KMS-11 (cell line): Measurements from ENCODE around the gene LY6G6C.

Source experiments
- H2AFZ ChIP-seq: fragments of 200-600 bp; sonication (generic); 2 replicates; pipeline ENCODE4 v1.6.1; 2016; ENCODE audit warnings: antibody characterized with exemption, mixed run types, low read depth
- H3K27ac ChIP-seq: fragments of 200-600 bp; sonication (generic); 2 replicates; pipeline ENCODE4 v1.6.1; 2016; ENCODE audit warnings: mild to moderate bottlenecking, mixed run types
- H3K27me3 ChIP-seq: fragments of 200-600 bp; sonication (generic); 2 replicates; pipeline ENCODE4 v1.6.1; 2017; ENCODE audit warnings: mild to moderate bottlenecking, low read depth, mixed run types, moderate library complexity; ENCODE audit not compliant: insufficient read depth
- H3K36me3 ChIP-seq: fragments of 200-600 bp; sonication (generic); 2 replicates; pipeline ENCODE4 v1.6.1; 2017; ENCODE audit warnings: mild to moderate bottlenecking, mixed run types; ENCODE audit not compliant: insufficient read depth
- H3K4me1 ChIP-seq: fragments of 200-600 bp; sonication (generic); 2 replicates; pipeline ENCODE4 v1.6.1; 2016; ENCODE audit warnings: mild to moderate bottlenecking, low read depth, mixed run types; ENCODE audit not compliant: poor library complexity, severe bottlenecking
- H3K4me2 ChIP-seq: fragments of 200-600 bp; sonication (generic); 2 replicates; pipeline ENCODE4 v1.7.0; 2016; ENCODE audit warnings: mild to moderate bottlenecking, mixed run types
- H3K4me3 ChIP-seq: fragments of 200-600 bp; sonication (generic); IDR thresholded peaks from 2 replicates; pipeline ENCODE4 v1.6.1; 2017; ENCODE audit warnings: low read depth, low read length, mixed read lengths; ENCODE audit not compliant: insufficient read depth
- H3K79me2 ChIP-seq: fragments of 200-600 bp; sonication (generic); 2 replicates; pipeline ENCODE4 v1.6.1; 2016; ENCODE audit warnings: low read depth, mixed run types; ENCODE audit not compliant: insufficient read depth
- H3K9ac ChIP-seq: fragments of 200-600 bp; sonication (generic); 2 replicates; pipeline ENCODE4 v1.6.1; 2016; ENCODE audit warnings: mild to moderate bottlenecking, mixed run types
- H4K20me1 ChIP-seq: fragments of 200-600 bp; sonication (generic); 2 replicates; pipeline ENCODE4 v1.6.1; 2016; ENCODE audit warnings: mild to moderate bottlenecking, mixed run types; ENCODE audit not compliant: insufficient read depth
- CTCF ChIP-seq: fragments of 200-600 bp; sonication (generic); conservative IDR thresholded peaks from 2 replicates; pipeline ENCODE4 v1.6.1; 2017; ENCODE audit warnings: low read depth, mild to moderate bottlenecking, antibody characterized with exemption, low read length, moderate library complexity, mixed read lengths

The LY6G6C gene

GRCh38 chr6:31702405-31702818 is 19.1 kb downstream of the LY6G6C start:
- Histone ChIP-seq H3K79me2 (0 out of 2 replicates have a peak, but pooled peaks cover 11% of the 10 kb centered on the region), H2AFZ (peak overlapping the region; percentile 92), H3K27me3 (0 out of 2 replicates have a peak, but pooled peaks cover 2% of the 10 kb centered on the region), H4K20me1 (no peaks in the 10 kb centered on the region), H3K4me1 (peaks cover 25% of the 10 kb centered on the region), H3K4me2 (peak overlapping the region; percentile 77), H3K36me3 (no peaks in the 10 kb centered on the region), H3K27ac (peak overlapping the region; percentile 62), H3K9ac (peak overlapping the region; percentile 79; the same call in 1 of the 2 replicates), H3K4me3 (no peak overlapping the region)
- TF ChIP-seq CTCF, result no peak

- no peaks in the 10 kb centered on the region for H3K36me3 ChIP-seq
- peaks cover 11% of the 10 kb centered on the region; the same call in 1 of the 2 replicates for H3K79me2 ChIP-seq
- H3K27me3 ChIP-seq, result no peaks in the 10 kb centered on the region
- H3K9ac ChIP-seq, result peak overlapping the region; percentile 79; the same call in 1 of the 2 replicates
- no peak overlapping the region for H3K4me3 ChIP-seq
- peaks cover 27% of the 10 kb centered on the region for H3K4me1 ChIP-seq
- no peak for TF ChIP-seq CTCF
- H3K4me2 ChIP-seq, result peak overlapping the region; percentile 77
- H3K27ac ChIP-seq, result peak overlapping the region; percentile 62; the same call in 1 of the 2 replicates
- no peaks in the 10 kb centered on the region for H4K20me1 ChIP-seq
- H2AFZ ChIP-seq, result peak overlapping the region; percentile 92; the same call in 1 of the 2 replicates
Measured at GRCh38 chr6:31701666-31702404, 19.7 kb downstream of the LY6G6C start.

- Histone ChIP-seq H3K79me2 (peaks cover 11% of the 10 kb centered on the region; the same call in 1 of the 2 replicates), H3K27ac (no peak overlapping the region), H3K36me3 (no peaks in the 10 kb centered on the region), H3K4me2 (no peak overlapping the region; the same call in 1 of the 2 replicates), H4K20me1 (no peaks in the 10 kb centered on the region), H3K27me3 (no peaks in the 10 kb centered on the region), H3K9ac (no peak overlapping the region), H3K4me1 (peaks cover 27% of the 10 kb centered on the region), H3K4me3 (no peak overlapping the region), H2AFZ (no peak overlapping the region)
- no peak for TF ChIP-seq CTCF
Measured at GRCh38 chr6:31700740-31701401, 20.7 kb downstream of the LY6G6C start.

- H3K27ac ChIP-seq, result peak overlapping the region; percentile 34; the same call in 1 of the 2 replicates
- H3K4me3 ChIP-seq, result no peak overlapping the region
- no peak overlapping the region for H2AFZ ChIP-seq
- H3K36me3 ChIP-seq, result no peaks in the 10 kb centered on the region
- H3K79me2 ChIP-seq, result peaks cover 10% of the 10 kb centered on the region; the same call in 1 of the 2 replicates
- no peak overlapping the region for H3K4me2 ChIP-seq
- H3K9ac ChIP-seq, result no peak overlapping the region
- H4K20me1 ChIP-seq, result no peaks in the 10 kb centered on the region
- H3K27me3 ChIP-seq, result no peaks in the 10 kb centered on the region
- no peak for TF ChIP-seq CTCF
- H3K4me1 ChIP-seq, result peaks cover 22% of the 10 kb centered on the region
Measured at GRCh38 chr6:31697555-31697954, 24.0 kb downstream of the LY6G6C start.
